CD14-positive monocyte (primary cell): Measurements from ENCODE around the gene CACNA1H. TPM values are rescaled to one million over a fixed set of nuclear protein-coding genes. Genes with fewer than 3 reads are reported as not detected.

Source experiments
- DNase-seq, 3 donors: peaks; one replicate each; pipeline ENCODE4 v3.0.0-alpha.2; 2011 to 2022
- H2AFZ ChIP-seq: 2 replicates; pipeline ENCODE4 v1.6.0; 2012; ENCODE audit warnings: mild to moderate bottlenecking, low read depth, low read length, inconsistent platforms; ENCODE audit not compliant: insufficient read depth, poor library complexity, severe bottlenecking
- H3K27ac ChIP-seq, 2 donors: 1 replicate in 1 of 2; 2 replicates in 1 of 2; pipeline ENCODE4 v1.5.1; 2012 to 2013; ENCODE audit warnings: low read length in 2 of 2, control low read depth in 1 of 2, inconsistent platforms in 1 of 2, low read depth in 1 of 2, mild to moderate bottlenecking in 1 of 2
- H3K27me3 ChIP-seq, 2 donors: one replicate each; pipeline versions ENCODE4 v1.6.0 to v1.6.1; 2011 to 2013; ENCODE audit warnings: low read length in 2 of 2; ENCODE audit not compliant: control insufficient read depth in 2 of 2, insufficient read depth in 2 of 2
- H3K36me3 ChIP-seq, 2 donors: replicated peaks in 1 of 2; 1 replicate in 1 of 2; 2 replicates in 1 of 2; pipeline versions ENCODE4 v1.5.1 to v1.6.1; 2012 to 2013; ENCODE audit warnings: low read length in 2 of 2, control low read depth in 1 of 2, inconsistent platforms in 1 of 2, mild to moderate bottlenecking in 1 of 2; ENCODE audit not compliant: insufficient read depth in 2 of 2, control insufficient read depth in 1 of 2
- H3K4me1 ChIP-seq, 2 donors: 1 replicate in 1 of 2; 2 replicates in 1 of 2; pipeline versions ENCODE4 v1.5.1 to v1.6.1; 2012 to 2013; ENCODE audit warnings: low read length in 2 of 2, control low read depth in 1 of 2, inconsistent platforms in 1 of 2, mild to moderate bottlenecking in 1 of 2, moderate library complexity in 1 of 2; ENCODE audit not compliant: insufficient read depth in 2 of 2, control insufficient read depth in 1 of 2
- H3K4me2 ChIP-seq: replicated peaks from 2 replicates; pipeline ENCODE3; 2012; ENCODE audit warnings: low read length, moderate library complexity, mild to moderate bottlenecking; ENCODE audit not compliant: poor library complexity, severe bottlenecking; ENCODE audit errors: extremely low read depth
- H3K4me3 ChIP-seq, 3 experiments: fragments of 200-600 bp in 1 of 3; sonication (generic) in 1 of 3; replicated peaks in 1 of 3; 1 replicate in 2 of 3; 2 replicates in 1 of 3; pipeline ENCODE4 v1.5.1; 2011 to 2013; ENCODE audit warnings: low read length in 3 of 3, mild to moderate bottlenecking in 3 of 3, control low read depth in 2 of 3, low read depth in 2 of 3, inconsistent platforms in 1 of 3, moderate library complexity in 1 of 3
- H3K79me2 ChIP-seq: 2 replicates; pipeline ENCODE4 v1.6.0; 2012; ENCODE audit warnings: mild to moderate bottlenecking, control low read depth, inconsistent platforms, low read length, moderate library complexity; ENCODE audit not compliant: insufficient read depth
- H3K9ac ChIP-seq: 2 replicates; pipeline ENCODE4 v1.6.0; 2017; ENCODE audit warnings: low read length, mild to moderate bottlenecking; ENCODE audit not compliant: insufficient read depth, poor library complexity, severe bottlenecking
- H3K9me3 ChIP-seq, 2 donors: replicated peaks in 1 of 2; 1 replicate in 1 of 2; 2 replicates in 1 of 2; pipeline versions ENCODE4 v1.5.1 to v1.6.1; 2012 to 2013; ENCODE audit warnings: low read length in 2 of 2, control low read depth in 1 of 2; ENCODE audit not compliant: control insufficient read depth in 1 of 2, insufficient read depth in 1 of 2
- H4K20me1 ChIP-seq: 2 replicates; pipeline ENCODE4 v1.6.0; 2012; ENCODE audit warnings: mild to moderate bottlenecking, low read length, control low read depth, moderate library complexity; ENCODE audit not compliant: insufficient read depth
- H3K27ac Mint-ChIP-seq, 7 donors: one replicate each; pipeline ENCODE4 v1.8.0; 2020; ENCODE audit warnings: mild to moderate bottlenecking in 7 of 7, mixed read lengths in 7 of 7, moderate library complexity in 6 of 7, inconsistent platforms in 2 of 7
- H3K27me3 Mint-ChIP-seq, 3 donors: one replicate each; pipeline ENCODE4 v1.8.0; 2021 to 2022; ENCODE audit warnings: low read depth in 3 of 3, mild to moderate bottlenecking in 3 of 3, mixed read lengths in 3 of 3, moderate library complexity in 3 of 3, inconsistent platforms in 1 of 3
- H3K36me3 Mint-ChIP-seq, 2 donors: one replicate each; pipeline ENCODE4 v1.8.0; 2020; ENCODE audit warnings: mixed read lengths in 2 of 2, inconsistent platforms in 1 of 2, mild to moderate bottlenecking in 1 of 2
- H3K4me1 Mint-ChIP-seq: one replicate; pipeline ENCODE4 v1.8.0; 2020; ENCODE audit warnings: mild to moderate bottlenecking, mixed read lengths
- H3K4me3 Mint-ChIP-seq, 2 donors: one replicate each; pipeline ENCODE4 v1.8.0; 2020; ENCODE audit warnings: mild to moderate bottlenecking in 2 of 2, mixed read lengths in 2 of 2, moderate library complexity in 1 of 2
- H3K9me3 Mint-ChIP-seq, 7 donors: one replicate each; pipeline ENCODE4 v1.8.0; 2020 to 2022; ENCODE audit warnings: mixed read lengths in 7 of 7, mild to moderate bottlenecking in 6 of 7, moderate library complexity in 6 of 7, inconsistent platforms in 2 of 7
- CTCF ChIP-seq: fragments of 200-600 bp; IDR thresholded peaks from one replicate; pipeline ENCODE4 v1.8.0; 2022; ENCODE audit warnings: antibody characterized with exemption, mild to moderate bottlenecking
- WGBS: methylation state at CpG from one replicate; pipeline ENCODE4 v1.1.5; 2013; ENCODE audit warnings: missing lambda C conversion rate; ENCODE audit not compliant: insufficient coverage; 5-methylcytosine and 5-hydroxymethylcytosine counted together
- intact Hi-C, 2 donors: fragments of 100-400 bp; cut with micrococcal nuclease; formaldehyde crosslinking; loops; one replicate each; pipeline versions ENCODE4 v1.15.0 to v1.15.1; 2023
- polyA plus RNA-seq, 3 donors: library from polyadenylated mRNA; depleted of rRNA in 1 of 3; unstranded in 2 of 3; stranded (reverse) in 1 of 3; fragments of 300-500 nt in 2 of 3; fragments of >200 nt in 1 of 3; fragmentation: Illumina TruSeq in 2 of 3; gene quantifications; 1 replicate in 2 of 3; 2 replicates in 1 of 3; pipeline ENCODE4 v1.2.3, GENCODE V29; 2012 to 2021

The CACNA1H gene
- polyA plus RNA-seq, 3 donors = not detected

- H3K27ac Mint-ChIP-seq = peak overlapping the region in 1 of 7 donors; percentile 31
- H2AFZ ChIP-seq = no peak overlapping the region
- no peak overlapping the region for H3K27ac ChIP-seq
- no peak for TF ChIP-seq CTCF
- no peaks in the 10 kb centered on the region for H3K9me3 ChIP-seq
- no peaks in the 10 kb centered on the region for H3K36me3 Mint-ChIP-seq
- H3K4me2 ChIP-seq = no peak overlapping the region
- peaks cover 0 to 2% (median 0%) of the 10 kb centered on the region in 7 donors for H3K9me3 Mint-ChIP-seq
- intact Hi-C loops = no loop called here
- no peaks in the 10 kb centered on the region for H3K4me1 ChIP-seq
- H3K27me3 ChIP-seq = no peaks in the 10 kb centered on the region
- H3K4me3 Mint-ChIP-seq = no peak overlapping the region
- H3K27me3 Mint-ChIP-seq = peaks cover 0 to 3% (median 0%) of the 10 kb centered on the region in 3 donors
- H3K4me3 ChIP-seq = no peak overlapping the region
- H3K79me2 ChIP-seq = no peaks in the 10 kb centered on the region
- H4K20me1 ChIP-seq = no peaks in the 10 kb centered on the region
- no peaks in the 10 kb centered on the region for H3K36me3 ChIP-seq
- no peak overlapping the region for H3K9ac ChIP-seq
- no peaks in the 10 kb centered on the region for H3K4me1 Mint-ChIP-seq
- no peak for DNase-seq
- 75% methylated on average over 17 of the region's 25 CpGs for WGBS
These were observed 69.8 kb downstream of the CACNA1H start for GRCh38 chr16:1222553-1223354.

GRCh38 chr16:1223355-1224214 lies 70.7 kb downstream of the CACNA1H start:
- no peak for TF ChIP-seq CTCF
- Histone ChIP-seq H3K27ac (no peak overlapping the region), H4K20me1 (no peaks in the 10 kb centered on the region), H3K27me3 (no peaks in the 10 kb centered on the region), H3K4me2 (no peak overlapping the region), H3K4me1 (no peaks in the 10 kb centered on the region), H2AFZ (no peak overlapping the region), H3K36me3 (no peaks in the 10 kb centered on the region), H3K9me3 (no peaks in the 10 kb centered on the region), H3K9ac (no peak overlapping the region), H3K79me2 (no peaks in the 10 kb centered on the region), H3K4me3 (no peak overlapping the region)
- WGBS = 87% methylated on average over 29 of the region's 38 CpGs
- H3K27me3 Mint-ChIP-seq = peaks cover 0 to 3% (median 0%) of the 10 kb centered on the region in 3 donors
- peak overlapping the region in 1 of 7 donors; percentile 17 for H3K27ac Mint-ChIP-seq
- no peaks in the 10 kb centered on the region for H3K4me1 Mint-ChIP-seq
- peaks cover 0 to 2% (median 0%) of the 10 kb centered on the region in 7 donors for H3K9me3 Mint-ChIP-seq
- intact Hi-C loops = no loop called here
- H3K36me3 Mint-ChIP-seq = no peaks in the 10 kb centered on the region
- DNase-seq = no peak
- H3K4me3 Mint-ChIP-seq = no peak overlapping the region
